GM21381 (cell line): ENCODE measurements around the gene TOP1.
"Not testable (repeated sequence)": the region's sequence is repeated elsewhere in the genome, so short reads cannot be mapped to it uniquely, and the experiment has no call there.

Source experiments
- ATAC-seq: cut with Tn5 transposase; IDR thresholded peaks from one replicate; pipeline ENCODE4 v1.9.1; 2021; ENCODE audit warnings: mild to moderate bottlenecking, moderate library complexity; ENCODE audit not compliant: unreplicated experiment

The TOP1 gene

GRCh38 chr20:41086402-41087324 lies 58.0 kb downstream of the TOP1 start:
- no peak for ATAC-seq

GRCh38 chr20:41087325-41087685 lies 58.7 kb downstream of the TOP1 start:
- no peak for ATAC-seq

- ATAC-seq = no peak
These were observed 59.2 kb downstream of the TOP1 start for GRCh38 chr20:41087777-41088176.

GRCh38 chr20:41089555-41089954 lies 60.9 kb downstream of the TOP1 start:
- no peak for ATAC-seq

GRCh38 chr20:41091927-41092326 lies 63.3 kb downstream of the TOP1 start:
- no peak for ATAC-seq

GRCh38 chr20:41094353-41095055 lies 65.9 kb downstream of the TOP1 start:
- no peak for ATAC-seq

GRCh38 chr20:41095110-41095969 lies 66.7 kb downstream of the TOP1 start:
- no peak for ATAC-seq

- ATAC-seq = no peak
These were observed 70.2 kb downstream of the TOP1 start for GRCh38 chr20:41098703-41099250.

GRCh38 chr20:41100001-41100480 lies 71.4 kb downstream of the TOP1 start:
- ATAC-seq = no peak

GRCh38 chr20:41101660-41102059 lies 73.0 kb downstream of the TOP1 start:
- no peak for ATAC-seq

- no peak for ATAC-seq
These were observed 79.9 kb downstream of the TOP1 start for GRCh38 chr20:41108531-41108930.

GRCh38 chr20:41110012-41110411 lies 81.4 kb downstream of the TOP1 start:
- ATAC-seq = no peak

- ATAC-seq = no peak
These were observed 82.4 kb downstream of the TOP1 start for GRCh38 chr20:41110930-41111577.

- no peak for ATAC-seq
These were observed 82.9 kb downstream of the TOP1 start for GRCh38 chr20:41111578-41111951.

GRCh38 chr20:41116282-41116956 lies 87.8 kb downstream of the TOP1 start:
- ATAC-seq = no peak

GRCh38 chr20:41118159-41118558 lies 89.5 kb downstream of the TOP1 start:
- ATAC-seq = not testable (repeated sequence)

GRCh38 chr20:41118632-41119031 lies 90.0 kb downstream of the TOP1 start:
- no peak for ATAC-seq

GRCh38 chr20:41119614-41120561 lies 91.3 kb downstream of the TOP1 start:
- no peak for ATAC-seq

GRCh38 chr20:41121399-41121798 lies 92.8 kb downstream of the TOP1 start:
- no peak for ATAC-seq
